ENCODE results near the gene GLYATL2.

Gene GLYATL2, protein sequence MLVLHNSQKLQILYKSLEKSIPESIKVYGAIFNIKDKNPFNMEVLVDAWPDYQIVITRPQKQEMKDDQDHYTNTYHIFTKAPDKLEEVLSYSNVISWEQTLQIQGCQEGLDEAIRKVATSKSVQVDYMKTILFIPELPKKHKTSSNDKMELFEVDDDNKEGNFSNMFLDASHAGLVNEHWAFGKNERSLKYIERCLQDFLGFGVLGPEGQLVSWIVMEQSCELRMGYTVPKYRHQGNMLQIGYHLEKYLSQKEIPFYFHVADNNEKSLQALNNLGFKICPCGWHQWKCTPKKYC

DNA sequence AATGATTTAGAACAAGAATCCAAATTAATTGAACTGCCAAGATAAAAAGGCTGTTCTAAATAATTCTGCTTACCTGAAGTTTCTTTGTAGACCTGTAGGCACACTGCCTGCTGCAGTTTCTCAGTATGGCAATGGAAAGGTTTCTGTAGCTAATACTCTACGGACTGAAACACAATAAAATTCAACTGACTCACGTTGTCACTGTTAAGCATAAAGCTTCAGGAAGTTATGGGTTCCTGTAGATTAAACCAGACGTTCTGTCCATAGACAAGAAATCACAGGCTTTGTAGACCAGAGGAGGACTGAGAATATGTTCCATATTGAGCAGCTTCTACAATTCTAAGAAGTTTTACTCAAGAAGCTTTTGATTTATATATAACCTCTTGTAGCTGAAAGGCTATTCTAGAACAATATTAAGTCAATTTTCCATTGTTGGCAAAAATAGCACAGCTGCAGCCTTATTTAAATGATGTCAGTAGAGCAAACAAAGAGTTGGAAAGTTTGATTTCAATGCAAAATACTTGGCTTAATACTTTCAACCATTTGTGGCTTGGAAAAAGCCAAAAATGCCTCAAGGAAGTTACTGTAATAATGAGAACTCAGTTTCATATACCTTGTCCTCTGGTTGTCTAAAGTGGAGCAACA, at the start of gene GLYATL2:
Gene GLYATL2 (minus strand): TSS at position 344 of the 645 bp plus-strand sequence. CDS start 5,092 bp downstream, outside the sequence.
- no peak for DNase-seq

DNA sequence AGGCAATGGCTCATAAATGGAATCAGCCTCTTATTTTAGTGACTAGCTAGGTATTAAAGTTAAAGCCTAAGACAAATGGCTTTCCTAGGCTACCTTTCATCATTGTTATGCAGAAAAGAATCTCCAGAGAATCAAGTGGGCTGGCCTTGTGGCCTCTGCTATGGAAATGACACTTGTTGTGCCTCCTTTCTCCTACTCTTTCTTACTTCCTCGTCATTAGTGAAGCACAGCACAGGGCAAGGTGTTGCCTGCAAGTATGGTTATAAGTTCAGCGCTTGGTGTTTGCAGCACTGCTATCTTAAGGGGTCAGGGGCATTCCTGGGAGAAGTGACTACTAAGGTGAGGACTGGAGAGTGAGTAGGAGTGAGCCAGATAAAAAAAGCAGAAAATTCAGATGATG, 49.4 kb upstream of the GLYATL2 start:
- DNase-seq = no peak

DNA sequence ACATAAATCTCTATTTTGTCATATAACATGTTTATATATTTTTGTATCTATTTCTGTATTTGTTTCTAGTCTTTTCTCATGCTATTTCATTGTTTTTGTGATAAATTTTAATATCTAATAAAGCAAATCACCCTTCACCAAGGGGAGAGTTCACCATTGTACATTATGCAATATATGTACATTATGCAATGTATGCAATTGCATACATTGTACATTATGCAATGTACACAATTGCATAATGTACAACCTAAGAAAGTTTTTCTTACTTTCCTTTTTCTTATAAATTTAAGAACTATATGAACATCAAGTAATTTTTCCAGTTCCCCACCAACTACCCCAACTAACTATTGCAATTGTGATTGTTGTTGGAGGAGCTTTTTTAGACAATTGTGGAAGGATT, 44.1 kb upstream of the GLYATL2 start:
- no peak for DNase-seq

DNA sequence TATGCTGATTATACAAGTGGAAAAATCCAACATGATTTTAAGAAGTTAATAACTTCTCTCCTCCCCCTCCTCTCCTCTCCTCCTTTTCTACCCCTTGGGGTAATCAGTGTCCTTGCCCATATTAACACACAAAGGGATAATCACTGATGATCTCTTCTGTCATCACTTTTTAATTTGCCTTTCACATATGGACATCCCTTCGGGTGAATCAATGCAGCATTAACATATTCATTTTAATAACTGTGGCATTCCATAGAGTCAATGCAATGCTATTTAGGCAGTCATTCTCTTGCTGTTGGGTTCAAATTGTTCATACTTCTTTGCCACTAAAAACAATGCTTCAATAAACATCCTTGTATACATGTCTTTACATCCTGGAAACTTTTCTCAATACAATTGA, 42.9 kb upstream of the GLYATL2 start:
- DNase-seq = no peak

DNA sequence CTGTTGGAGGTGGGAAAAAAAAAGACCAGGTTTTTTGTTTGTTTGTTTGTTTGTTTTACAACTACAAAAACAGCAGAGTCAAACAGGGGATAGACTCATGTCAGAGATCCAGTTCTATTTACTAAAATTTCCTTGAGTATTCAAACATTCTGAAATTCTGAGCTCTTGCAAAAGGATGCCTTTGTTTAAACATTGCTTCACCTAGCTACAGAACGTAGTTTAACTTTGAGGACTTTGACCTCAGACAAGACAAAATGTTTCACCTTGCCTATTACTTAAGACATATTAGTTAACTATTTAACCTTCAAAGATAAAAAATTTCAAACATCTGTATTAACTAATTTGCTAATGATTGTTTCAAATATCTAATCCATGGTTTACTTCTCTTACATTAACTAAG, 36.1 kb upstream of the GLYATL2 start:
- DNase-seq = no peak

DNA sequence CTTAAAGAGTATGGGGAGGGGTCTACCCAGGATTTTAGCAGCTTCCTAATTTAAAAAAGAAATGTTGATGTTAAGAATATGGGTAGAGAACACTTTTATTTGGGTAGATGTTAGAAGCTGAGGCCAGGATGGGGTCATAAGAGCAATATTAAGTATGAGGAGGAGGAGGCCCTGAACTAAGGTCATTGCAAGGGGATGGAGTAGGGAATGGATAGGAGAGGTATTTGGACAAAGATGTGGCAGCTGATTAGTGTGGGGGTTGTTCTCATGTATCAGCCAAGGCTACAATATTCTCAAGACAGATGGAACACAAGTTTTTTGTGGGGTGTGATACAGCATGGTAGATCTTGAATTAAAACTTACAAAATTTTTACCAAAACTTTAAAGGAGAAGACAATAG, 35.7 kb upstream of the GLYATL2 start:
- no peak for DNase-seq

DNA sequence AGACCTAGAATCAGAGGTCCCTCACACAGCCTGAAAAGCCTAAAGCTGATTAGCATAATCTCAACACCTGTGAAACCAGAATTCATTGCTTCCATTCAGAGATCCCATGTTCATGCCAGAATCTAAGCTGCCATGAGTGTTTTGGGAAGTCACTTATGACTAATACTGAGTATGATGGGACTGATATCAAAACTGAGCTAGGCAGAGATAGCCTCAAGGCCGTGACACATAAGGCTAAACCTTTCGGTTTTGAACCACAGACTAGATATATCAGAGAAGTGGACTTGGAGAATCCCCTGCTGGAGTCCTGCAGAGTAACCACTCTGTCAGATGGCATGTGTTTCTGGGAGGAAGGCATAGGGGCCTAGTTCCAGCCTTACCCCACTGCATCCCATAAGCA, 23.1 kb upstream of the GLYATL2 start:
- no peak for DNase-seq

DNA sequence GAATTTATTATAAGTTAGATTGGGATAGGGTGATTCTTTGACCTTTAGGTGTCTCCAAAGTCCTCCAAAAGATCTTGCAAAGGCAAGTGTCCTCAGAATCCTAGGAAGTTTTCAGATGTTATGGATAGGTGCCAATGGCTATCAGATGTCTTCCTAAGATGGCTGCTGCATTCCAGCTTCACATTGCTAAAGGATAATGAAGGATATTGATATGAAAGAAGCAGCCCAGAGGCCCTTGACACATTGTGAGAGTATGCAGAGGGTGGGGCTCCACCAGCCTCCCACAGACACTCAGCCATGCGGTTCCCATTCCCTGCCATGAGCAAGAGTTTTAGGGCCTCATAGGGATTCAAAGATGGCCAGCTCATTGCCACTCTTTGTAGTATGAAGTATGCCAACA, 22.3 kb upstream of the GLYATL2 start:
- no peak for DNase-seq

DNA sequence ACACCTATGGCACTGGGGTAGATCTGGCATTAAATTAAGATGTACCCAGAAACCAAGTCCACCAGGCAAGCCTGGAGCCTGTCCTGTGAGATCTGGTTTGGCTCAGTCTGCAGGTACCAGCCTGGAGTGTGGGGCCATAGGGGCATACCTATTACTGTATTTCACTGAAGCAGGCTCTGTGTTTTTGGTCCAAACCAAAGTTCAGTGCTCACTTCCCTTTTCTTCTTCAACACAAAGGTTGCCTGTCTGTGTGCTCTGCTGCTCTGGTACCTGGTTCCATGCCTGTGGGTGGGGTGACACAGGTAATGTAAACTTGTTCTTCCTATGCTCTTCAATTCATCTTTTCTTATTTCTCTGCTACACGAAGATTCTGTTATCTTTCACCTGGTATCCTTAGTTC, 19.8 kb upstream of the GLYATL2 start:
- DNase-seq = no peak

DNA sequence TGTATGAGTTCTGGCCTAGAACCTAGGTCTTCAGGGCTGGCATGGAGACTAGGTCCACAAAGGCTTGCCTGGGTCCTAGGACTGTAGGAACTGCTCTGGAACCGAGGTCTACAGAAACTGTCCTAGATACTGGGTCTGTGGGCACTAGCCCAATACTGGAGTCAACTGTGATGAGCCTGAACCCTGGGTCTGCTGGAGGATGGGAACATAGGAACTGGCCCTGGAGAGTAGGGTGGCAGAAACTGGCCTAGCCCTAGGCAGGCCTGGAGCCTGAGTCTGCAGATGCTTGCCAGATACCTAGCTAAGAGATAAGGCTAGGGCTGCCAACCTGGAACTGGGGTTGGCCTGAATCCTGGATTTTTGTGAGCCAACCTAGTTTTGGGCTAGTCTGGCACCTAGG, 19.2 kb upstream of the GLYATL2 start:
- DNase-seq = no peak

DNA sequence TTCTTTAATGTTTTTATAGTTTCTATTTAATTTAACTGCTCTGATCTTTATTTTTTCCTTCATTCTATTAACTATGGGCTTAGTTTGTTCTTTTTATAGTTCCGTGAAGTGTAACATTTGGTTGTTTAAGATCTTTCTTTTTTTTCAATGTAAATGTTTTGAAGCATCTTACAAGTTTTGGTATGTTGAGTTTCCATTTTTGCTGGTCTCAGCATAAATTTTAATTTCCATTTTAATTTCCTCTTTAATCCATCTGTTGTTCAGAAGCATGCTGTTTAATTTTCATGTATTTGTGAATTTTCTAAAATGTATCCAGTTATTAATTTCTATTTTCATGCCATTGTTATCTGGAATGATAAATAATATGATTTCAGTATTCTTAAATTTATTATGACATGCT, 17.0 kb upstream of the GLYATL2 start:
- no peak for DNase-seq

DNA sequence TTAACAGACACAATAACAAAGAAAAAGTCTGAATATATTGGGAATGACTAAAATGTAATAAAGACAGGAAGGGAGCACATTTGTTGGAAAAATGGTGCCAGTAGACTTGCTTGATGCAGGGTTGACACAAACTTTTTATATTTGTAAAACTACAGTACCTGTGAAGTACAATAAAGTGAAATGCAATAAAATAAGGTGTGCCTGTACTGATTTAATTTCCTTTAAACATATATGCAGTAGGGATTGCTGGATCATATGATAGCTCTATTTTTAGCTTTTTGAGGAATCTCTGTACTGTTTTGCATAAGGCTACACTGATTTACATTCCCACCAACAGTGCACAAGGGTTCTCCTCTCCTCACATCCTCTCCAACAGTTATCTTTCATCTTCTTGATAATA, 12.3 kb upstream of the GLYATL2 start:
- no peak for DNase-seq

DNA sequence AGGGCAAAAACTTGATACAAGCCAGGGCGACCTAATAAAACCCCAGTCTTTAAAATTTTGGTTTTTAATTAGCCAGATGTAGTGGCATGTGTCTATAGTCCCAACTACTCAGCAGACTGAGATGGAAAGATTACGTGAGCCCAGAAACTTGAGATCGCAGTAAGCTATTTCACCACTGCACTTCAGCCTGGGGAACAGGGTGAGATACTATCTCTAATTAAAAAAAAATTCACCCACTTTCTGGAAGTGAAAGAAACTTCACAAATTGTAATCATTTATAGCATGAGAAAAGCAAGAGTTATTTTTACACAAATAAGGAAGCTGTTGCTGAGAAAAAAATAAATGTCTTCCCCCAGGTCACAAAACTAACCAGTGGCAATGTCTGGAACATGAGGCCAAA, 882 bp upstream of the GLYATL2 start:
- DNase-seq = no peak

DNA sequence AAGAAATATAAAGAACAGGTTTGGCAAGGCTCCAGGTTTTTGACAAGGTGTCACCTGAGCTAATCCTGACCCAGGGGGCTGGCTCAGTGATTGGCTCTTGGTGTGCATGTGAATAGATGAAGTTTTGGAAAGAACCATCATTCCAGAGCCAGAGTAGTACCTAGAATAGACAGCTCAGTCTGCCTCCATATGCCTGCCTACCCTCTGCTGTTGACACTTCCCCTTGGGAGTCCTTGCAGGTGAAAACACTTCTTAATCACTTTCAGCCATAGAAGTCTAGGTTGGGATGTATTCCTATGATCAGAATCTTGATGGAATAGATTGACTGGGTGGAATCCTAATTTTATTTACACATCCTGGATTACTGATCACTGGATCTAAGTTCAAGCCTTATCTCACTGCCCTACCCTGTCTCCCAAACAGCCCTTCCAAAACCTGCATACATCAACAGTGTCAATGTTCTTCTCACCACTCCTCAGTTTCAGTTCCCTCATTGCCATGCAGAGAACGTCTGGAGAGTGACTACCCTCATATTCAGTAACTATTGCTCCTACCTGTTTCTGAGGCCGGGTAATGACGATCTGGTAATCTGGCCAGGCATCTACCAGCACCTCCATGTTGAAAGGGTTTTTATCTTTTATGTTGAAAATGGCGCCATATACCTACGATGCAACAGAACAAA, 6.7 kb downstream of the GLYATL2 start:
- no peak for DNase-seq

DNA sequence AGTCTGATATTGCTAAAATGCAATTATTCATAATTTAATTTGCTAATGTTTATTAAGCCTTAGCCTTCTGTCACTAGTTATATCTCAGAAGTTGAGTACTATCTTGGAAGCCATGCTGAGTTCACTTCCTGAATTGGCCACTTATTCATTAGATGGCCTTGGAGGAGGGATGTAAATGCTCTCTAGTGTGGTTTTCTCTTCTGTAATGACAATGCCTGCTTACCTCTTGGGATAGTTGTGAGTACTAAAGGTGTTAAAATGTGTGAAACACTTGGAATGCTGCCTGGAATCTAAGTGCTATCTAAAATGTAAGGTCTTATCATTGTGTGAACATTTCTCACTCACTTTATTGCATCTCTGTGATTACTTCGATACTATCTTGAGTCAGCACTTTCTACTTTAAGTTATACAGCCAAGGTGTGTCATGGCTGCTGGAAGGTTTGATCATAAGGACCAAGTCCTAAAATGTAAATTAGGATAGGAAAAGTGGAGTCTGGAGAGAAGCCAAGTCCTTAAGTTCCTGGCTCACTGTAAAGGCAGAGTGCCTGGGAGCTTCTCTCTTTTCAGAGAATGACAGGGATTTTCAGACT, 12.4 kb downstream of the GLYATL2 start:
- DNase-seq = no peak

DNA sequence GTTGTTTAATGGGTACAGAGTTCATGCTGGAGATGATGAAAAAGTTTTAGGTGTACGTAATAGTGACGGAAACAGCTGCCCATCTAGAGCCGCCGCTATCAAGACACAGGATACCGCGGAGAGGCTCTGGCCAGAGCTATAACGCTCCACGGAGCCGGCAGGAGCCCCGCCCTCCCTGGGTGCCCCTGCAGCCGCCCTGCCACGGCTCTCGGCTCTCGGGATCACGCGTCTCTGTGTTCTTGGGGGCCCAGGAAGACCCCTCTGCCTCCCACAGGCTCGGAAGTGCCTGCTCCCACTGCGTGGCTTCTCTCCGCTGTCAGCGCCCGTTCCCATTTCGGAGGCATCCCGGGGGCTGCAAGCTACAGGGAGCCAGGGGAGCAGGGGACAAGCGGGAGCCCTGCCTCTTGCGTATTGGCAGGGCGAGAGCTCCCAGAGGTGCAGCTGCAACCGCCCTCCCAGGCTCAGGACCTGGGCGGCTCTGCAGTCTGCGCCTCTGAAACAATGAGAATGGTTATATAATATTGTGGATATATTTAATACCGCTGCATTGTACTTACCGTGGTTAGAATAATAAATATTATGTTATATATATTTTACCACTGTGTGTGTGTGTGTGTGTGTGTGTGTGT, 13.7 kb downstream of the GLYATL2 start:
- no peak for DNase-seq

DNA sequence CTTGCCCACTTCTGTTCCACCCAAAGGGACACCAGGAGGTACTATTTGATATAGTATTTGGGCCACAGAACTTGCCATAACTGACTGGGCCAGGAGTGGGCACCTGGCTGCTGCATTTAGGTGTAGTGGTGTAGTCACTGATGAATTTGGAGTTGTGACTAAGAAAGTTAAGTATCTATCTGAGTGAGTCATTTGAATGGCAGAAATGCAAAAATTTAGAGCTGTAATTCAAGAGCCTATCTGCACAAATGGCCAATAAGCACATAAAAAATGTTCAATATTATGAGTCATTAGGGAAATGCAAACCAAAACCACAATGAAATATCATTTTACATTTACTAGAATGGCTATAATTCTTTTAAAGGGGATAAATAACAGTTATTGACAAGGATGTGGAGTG, 14.7 kb downstream of the GLYATL2 start:
- no peak for DNase-seq

DNA sequence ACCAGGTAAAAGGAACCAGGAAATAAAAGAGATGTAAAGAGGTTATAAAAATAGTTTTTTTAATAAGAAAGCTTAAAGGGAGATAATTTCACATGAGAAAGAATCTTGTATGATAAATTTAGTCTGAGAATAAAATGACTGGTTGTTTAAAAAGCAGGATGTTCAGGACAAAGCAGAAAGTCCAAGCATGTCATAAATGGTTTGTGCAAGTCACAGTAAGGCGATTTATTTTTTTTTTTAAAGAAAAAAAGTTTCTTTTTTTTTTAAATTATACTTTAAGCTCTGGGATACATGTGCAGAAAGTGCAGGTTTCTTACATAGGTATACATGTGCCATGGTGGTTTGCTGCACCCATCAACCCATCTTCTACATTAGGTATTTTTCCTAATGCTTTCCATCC, 30.8 kb downstream of the GLYATL2 start:
- no peak for DNase-seq

DNA sequence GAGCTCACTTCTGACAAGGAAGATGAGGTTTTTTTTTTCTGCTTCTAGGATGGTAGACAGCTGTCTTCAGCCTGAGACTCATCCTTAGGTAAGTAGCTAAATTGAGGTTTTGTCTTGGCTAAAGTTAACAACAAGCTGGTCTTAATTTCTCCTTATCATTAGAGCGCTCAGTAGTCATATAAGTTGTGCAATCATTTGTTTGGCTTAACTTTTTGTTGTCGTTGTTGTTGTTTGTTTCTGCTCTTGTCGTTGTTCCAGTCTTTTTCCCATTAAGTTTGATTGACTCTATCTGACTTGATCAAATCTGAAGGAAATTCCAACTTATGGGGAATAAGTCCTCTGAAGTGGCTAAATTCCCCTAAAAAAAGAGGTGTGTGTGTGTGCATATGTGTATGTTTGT, 33.0 kb downstream of the GLYATL2 start:
- no peak for DNase-seq

DNA sequence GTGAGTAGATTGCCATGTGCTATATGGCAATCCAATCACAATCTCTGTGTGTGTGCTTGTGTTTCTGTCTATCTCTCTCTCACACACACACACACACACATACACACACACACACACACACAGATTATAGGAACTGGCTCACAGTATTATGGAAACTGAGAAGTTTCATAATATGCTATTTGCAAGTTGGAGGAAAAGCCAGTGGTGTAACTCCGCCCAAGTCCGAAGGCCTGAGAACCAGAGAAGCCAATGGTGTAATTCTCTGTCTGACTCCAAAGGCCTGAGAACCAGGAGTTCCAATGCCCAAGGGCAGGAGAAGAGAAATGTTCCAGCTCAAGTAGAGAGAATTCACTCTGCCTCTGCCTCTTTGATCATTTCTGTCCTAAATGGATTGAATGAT, 37.2 kb downstream of the GLYATL2 start:
- no peak for DNase-seq

DNA sequence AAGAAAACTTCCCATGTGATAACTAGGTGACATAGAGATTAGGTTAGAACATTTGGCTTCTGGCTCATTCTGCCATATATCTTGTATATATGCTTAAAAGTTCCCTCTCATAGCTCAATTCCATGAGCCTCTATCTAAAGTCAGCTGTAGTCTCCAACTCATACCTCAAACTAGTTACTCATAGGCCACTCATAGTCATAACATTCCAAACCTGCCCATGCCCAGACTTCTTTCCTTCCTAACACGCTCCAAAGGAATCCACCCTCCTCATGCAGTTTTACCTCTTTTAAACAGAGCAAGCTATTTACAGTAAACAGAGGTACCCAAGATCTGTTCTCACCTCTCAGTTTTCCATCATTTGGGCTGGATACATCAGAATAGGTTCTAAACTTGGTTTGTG, 39.4 kb downstream of the GLYATL2 start:
- no peak for DNase-seq

DNA sequence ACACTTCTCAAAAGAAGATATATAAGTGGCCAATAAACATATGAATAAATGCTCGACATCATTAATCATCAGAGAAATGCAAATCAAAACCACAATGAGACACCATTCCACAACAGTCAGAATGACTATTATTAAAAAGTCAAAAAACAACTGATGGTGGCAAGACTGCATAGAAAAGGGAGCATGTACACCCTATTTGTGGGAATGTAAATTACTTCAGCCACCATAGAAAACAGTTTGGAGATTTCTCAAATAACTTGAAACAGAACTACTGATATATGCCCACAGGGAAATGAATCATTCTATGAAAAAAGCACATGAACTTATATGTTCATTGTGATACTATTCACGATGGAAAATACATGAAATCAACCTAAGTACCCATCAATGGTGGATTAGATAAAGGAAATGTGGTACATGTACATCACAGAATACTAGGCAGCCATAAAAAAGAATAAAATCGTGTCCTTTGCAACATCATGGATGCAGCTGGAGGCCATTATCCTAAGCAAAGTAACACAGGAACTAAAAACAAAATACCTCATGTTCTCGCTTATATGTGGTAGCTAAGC, 42.4 kb downstream of the GLYATL2 start:
- DNase-seq = no peak

DNA sequence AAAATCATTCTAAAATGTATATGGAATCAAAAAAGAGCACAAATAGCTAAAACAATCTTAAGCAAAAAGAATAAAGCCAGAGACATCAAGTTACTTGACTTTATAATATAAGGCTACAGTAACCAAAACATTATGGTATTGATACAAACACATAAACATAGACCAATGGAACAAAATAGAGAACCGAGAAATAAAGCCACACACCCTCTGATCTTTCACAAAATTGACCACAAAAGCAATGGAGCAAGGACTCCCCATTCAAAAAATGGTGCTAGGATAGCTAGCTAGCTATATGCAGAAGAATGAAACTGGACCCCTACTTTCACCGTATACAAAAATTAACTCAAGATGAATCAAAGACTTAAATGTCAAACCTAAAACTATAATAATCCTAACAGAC, 43.2 kb downstream of the GLYATL2 start:
- no peak for DNase-seq

Measured in NCI-H187 (cell line).